Left forelimb (tissue), 1 donor: ENCODE measurements around the gene DZIP1.
A peak's percentile ranks its signal among the peaks of the same experiment; 100 is the strongest.

ENCODE experiments used
- DNase-seq: peaks from one replicate; pipeline ENCODE4 v3.0.0-alpha.2; 2018; ENCODE audit warnings: low spot score

DZIP1 gene

DNA sequence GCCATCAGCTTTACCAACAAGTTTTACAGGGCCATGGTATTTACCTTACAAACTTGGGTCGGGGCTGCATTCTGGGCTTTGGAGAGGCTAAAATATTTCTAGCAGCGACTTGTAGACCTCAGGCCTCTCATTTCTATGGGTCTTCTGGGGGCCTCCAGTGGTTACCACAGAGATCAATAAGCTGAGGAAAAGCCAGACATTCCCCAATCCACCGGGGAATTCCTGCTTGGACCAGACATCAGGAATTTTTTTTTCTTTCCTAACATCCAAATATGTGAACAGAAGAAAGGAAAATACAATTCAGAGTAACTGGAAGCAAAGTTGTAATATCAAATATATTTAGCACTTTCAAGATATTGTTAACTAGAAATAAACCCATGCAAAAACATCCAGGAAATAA, 1.5 kb downstream of the DZIP1 start:
- DNase-seq: no peak

DNA sequence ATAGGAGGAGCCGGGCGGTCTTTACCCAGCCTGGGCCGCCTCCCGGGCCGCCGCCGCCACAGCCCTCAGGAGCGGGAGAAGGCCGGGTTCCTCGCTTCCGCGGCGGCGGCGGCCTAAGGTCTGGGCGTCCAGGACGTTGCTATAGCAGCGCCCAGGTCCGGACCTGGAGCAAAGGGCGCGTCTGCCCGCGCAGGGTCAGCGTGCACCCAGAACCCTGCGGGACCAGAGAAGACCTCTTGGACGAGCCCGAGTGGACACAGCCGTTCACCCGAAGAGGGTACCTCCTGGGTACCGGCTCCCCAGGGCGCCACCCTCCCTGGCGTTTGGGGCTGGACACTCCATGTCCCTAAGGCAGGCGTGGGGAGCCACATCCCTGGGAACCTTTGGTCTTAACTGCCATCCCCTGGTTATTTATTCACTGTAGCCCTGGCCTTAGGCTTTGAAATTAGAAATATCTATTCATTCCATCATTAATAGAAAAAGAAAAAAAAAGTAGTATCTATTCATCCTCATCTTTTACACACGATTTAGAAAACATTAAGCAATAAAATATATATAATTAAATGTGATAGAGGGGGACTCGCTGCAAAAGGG, 2.4 kb downstream of the DZIP1 start:
- DNase-seq: peak; percentile 71

DNA sequence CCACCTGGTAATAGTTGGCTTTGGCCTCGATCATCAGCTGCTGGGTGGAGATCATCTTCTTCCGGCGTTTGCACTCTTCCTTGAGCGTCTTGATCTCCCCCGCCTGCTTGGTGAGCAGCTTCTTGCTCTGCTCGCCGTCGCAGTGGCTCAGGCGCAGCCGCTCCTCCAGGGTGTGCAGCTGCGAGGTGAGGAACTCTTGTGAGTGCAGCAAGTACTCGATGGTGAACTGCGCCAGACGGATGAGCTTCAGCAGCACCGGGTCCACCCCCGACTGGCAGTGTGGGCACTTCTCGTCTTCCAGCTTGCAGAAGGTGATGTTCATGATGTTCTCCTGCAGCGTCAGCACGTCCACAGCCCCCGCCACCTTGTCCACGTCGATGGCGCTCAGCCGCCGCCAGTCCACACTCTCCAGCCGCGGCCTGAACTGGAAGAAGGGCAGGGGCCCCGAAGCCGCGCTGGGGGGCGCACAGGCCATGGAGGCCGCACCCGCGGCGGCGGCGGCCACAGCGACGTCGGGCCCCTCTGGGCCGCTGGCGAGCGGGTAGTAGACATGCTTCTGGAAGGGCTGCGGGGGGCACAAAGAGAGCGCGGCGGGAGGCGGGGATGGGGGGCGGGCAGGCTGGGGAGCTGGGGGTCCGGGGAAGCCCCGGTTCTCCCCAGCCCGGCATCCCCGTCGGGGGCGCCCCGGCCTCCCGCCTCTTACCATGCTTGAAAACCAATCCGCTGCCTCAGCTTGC, 3.0 kb downstream of the DZIP1 start:
- peak; percentile 66 for DNase-seq

DNA sequence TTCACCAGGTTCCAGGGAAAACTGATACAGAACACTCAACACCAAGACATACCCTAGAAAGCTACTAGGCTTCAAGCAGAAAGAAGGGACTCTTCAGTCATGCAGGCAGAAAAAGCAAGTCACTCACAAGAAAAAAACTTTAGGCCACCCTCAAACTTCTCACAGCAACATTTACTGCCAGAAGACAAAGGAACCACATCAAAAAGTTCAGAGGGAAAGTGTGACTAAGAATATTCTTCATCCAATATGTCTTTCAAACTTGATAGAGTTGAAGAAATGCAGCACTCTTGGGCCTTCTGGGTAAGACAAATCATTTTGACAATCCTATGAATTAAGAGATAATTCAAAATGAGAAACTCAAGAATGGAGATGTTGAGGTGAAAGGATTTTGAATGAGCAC, 7.7 kb downstream of the DZIP1 start:
- DNase-seq: no peak

DNA sequence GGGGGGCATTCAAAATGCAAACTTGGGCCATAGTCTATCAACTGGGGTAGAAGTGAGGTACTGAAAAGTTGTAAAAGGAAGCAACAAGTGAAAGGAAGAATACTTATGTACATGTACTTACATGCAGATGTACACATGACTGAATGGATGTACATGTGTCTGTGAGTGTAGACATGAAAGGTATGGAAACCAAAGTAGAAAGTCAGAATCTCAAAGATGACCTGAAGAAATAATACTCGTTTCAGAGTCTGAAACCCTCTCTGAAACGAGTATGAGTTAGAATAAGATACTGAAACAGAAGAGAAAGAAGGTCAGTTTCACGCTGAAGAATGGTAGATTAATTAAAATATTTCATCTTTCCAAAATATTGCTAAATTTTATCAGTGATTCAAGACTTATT, 13.9 kb downstream of the DZIP1 start:
- DNase-seq: no peak

DNA sequence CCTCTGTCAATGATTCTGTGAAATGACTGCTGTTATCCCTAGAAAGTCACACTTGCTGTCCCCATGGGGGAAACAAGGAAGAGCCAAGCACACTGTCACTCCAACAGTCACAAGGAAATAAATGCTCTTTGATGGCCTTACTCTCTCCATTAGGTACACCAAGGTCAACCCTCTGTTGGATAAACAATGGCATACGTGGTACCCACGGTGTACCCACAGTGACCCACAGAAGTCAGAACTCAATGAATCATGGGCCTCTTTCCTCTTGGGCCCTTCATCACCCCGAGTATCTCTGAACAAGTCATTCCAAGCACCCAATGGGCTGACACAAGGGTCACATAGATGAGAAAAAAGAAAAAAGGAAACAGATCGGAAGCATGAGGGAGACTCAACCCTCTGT, 15.4 kb downstream of the DZIP1 start:
- DNase-seq: no peak

DNA sequence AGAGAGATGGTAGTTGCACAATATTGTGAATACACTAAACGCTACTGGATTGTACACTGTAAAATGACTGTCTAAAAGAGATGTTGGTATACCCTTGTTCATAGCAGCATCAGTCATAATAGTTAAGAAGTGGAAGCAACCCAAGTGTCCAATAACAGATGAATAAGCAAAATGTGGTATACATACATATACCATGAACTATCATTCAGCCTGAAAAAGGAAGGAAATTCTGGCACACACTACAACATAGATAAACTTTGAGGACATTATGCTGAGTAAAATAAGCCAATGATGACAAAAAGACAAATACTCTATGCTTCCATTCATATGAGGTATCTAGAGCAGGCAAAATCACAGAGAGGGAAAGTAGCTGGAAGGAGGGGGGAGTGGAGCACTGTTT, 16.0 kb downstream of the DZIP1 start:
- DNase-seq: no peak

DNA sequence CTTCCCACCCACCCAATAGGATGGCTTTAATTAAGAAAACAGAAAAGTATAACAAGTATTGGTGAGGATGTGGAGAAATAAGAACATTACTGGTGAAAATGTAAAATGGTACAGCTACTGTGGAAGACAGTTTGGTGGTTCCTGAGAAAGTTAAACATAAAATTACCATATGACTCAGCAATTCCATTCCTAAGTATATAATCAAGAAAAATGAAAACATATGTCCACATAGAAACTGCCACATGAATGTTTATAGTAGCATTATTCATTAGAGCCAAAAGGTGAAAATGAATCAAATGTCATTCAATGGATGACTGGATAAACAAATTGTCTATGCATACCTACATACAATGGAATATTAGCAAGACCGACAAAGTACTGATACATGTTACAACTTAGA, 16.9 kb downstream of the DZIP1 start:
- no peak for DNase-seq

DNA sequence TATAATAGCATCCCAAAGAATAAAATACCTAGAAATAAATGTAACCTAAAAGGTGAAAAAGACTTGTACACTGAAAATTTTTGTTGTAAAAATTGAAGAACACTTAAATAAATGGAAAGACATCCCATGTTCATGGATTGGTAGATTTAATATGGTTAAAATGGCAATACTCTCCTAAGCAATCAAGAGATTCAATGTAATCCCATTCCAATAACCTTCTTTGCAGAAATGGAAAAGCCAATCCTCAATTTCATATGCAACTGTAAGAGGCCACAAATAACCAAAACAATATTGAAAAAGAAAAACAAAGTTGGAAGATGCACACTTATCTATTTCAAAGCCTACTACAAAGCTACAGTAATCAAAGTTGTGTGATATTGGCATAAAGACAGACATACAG, 17.7 kb downstream of the DZIP1 start:
- no peak for DNase-seq

DNA sequence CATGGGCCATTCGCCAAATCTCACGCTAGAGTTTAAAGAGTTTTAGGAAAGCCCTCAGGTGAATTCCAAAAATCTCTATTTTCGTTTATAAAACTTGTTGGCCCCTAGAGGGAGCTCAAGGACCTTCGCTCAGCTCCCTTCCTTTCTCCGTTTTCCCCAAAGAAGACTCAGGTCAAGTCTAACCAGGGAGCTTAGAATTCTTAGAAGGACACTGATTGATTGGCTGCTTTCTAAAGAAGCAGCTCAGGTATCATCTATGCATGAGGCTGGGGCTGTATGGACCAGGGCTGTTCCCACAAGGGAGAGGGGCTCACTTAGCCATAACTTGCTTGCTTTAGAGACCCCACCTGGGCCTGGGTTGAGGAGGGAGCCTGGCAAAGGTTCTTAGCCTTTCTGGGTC, 20.5 kb downstream of the DZIP1 start:
- DNase-seq: no peak

DNA sequence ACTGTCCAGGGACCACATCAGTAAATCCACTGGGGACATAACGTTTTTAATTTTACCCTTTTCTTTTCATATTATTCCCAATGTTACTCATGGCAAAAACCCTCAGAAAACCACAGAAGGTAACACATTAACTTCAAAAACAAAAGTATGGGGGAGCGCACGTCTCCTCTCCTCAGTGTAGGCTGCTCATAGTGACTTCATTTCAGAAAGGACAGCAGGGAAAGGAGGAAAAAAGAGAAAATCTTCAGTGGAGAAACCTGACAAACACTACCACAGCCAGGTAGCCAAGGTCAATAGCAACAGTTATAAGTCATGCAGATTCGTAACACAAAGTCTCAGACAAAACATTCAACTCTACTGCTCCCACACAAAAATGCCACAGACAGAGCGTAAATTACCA, 21.4 kb downstream of the DZIP1 start:
- DNase-seq: no peak

DNA sequence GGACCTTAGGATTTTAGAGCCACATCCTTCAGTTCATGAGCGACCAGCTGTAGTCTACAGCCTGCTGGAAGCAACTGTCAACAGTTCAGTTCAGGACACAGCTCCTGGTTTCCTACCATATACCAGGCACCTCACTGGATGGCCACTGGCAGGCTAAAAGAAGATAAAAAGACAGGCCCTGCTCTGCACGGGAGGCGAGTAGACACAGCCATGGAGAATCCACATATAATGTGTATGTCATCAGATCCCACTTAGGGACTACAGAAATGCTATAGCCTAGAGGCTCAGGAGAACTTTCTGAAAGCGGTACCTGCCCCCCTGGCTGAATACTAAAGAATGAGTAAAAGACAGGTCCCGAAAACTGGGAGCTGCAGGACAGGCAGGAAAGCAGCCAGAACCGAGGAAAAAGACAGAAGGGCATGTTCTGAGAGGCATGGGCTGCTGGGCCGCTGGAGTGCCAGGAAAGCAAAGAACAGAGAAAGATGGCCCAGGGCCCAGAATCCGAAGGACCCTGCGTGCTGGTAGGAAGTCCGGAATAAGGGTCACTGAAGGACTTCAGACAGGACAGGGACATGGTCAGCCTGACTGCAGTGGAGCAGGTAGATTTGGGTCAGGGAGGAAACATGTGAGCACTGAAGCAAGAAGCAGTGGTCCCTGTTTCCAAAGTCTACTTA, 23.5 kb downstream of the DZIP1 start:
- DNase-seq: no peak

DNA sequence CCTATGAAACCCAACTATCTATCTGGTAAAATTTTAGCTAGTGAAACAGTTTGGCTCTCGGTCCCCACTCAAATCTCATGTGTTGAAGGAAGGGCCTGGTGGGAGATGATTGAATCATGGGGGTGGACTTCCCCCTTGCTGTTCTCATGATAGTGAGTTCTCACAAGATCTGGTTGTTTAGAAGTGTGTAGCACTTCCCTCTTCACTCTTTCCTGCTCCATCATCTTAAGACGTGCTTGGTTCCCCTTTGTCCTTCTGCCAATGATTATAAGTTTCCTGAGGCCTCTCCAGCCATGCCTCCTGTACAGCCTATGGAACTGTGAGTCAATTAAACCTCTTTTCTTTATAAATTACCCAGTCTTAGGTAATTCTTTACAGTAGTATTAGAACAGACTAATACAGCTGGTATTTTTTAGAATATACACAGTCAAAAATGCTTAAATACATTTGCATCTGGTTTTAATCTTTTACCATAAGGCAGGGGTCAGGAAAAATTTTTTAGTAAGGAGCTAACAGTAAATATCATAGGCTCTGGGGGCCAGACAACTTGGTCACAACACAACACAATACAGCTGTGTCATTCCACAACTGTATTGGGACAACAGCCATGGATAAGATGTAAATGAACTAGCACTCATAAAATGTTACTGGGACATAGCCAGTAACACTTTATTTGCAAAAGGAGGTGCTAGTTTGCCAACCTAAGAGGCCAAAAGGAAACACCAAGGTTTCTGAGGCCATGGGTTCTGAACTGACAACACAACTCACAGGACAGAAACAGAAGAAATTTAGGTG, 24.3 kb downstream of the DZIP1 start:
- DNase-seq: no peak

DNA sequence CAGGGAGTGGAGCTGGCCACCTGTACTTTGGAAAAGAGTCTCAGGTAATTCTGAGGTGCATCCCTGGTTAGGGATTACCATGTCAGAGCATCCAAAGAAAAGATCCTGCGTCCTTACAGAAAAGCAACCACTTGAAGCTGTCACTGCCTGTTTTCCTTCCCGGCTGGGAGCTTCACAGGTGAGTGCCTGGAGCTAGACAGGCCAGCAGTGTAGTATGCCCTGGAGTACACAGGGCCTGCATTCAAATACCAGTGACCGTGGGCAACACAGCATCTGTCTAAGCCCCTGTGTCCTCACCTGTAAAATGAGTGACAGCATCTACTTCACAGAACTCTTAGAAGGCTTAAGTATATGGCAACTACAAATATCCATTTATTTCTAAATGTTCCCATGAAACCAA, 29.0 kb downstream of the DZIP1 start:
- DNase-seq: no peak

DNA sequence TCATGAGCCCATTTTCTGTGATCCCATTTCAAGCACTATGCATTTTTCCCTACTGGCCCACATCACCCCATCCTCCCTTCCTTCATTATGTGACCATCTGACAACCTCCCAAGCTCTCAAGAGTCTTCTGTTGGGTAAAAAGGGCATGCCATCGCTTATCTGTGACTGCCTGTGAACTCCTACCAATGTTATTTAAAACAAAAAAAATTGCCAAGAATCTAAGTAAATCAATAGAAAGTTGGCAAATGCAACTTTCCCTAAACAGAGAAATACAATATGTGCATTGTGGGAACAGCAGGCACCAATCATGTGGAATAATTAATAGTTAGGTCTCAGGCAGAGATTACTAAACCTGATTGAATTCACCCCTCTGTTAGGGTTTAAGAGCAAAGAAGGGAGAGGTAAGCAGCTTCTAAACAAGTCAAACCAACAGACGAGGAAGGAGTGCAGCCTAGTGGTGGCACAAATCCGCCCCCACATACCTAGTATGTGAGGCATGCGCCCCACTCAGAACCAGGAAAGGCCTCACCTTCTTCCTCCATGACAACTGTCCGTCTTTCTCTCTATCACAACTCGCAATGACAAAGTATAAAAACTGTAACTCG, 29.8 kb downstream of the DZIP1 start:
- DNase-seq: no peak

DNA sequence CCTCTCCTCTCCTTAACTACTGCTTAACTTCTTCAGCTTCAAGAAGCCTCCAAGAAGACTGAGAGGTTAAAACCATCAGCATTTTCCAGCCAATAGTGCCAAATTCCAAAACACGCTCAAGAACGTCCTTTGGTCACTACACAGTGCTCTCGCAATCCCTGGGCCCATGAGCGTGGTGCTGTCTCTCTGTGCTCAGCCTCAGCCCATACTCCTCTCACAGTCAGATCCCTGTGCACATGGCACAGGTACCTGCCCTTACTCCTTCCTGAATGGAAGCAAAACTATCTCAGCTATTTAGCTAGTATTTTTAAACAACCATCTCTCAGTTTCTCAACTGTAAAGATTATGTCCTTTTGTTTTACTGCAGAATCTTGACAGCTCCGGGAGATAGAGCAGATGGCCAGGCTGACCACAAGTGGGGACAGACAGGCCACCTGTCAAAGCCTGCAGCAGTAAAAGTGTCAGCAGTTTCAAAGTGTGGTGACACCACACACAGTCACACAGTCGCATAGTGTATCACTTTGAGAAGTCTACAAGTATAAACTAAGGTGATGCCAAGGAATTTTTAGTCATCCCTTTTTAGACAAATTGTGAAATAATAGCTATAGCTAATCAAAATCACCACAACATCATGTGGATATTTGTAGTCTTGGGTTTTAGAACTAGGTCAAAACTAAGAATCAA, 35.7 kb downstream of the DZIP1 start:
- DNase-seq: no peak

DNA sequence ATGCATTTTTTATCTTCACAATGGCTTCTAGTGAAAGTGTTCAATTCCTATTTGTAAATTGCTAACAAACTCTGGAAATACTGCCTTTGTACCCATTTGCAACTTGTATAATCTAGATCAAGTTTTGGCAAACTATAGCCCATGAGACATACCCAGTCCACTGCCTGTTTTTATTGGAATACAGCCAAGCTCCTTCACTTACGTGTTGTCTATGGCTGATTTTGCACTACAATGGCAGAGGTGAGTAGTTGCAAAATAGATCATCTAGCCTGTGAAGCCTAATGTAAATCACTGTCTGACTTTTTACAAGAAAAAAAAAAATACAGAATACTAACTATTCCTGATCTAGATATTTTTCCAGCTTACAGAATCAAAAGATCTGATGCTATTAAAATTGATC, 37.1 kb downstream of the DZIP1 start:
- DNase-seq: no peak

DNA sequence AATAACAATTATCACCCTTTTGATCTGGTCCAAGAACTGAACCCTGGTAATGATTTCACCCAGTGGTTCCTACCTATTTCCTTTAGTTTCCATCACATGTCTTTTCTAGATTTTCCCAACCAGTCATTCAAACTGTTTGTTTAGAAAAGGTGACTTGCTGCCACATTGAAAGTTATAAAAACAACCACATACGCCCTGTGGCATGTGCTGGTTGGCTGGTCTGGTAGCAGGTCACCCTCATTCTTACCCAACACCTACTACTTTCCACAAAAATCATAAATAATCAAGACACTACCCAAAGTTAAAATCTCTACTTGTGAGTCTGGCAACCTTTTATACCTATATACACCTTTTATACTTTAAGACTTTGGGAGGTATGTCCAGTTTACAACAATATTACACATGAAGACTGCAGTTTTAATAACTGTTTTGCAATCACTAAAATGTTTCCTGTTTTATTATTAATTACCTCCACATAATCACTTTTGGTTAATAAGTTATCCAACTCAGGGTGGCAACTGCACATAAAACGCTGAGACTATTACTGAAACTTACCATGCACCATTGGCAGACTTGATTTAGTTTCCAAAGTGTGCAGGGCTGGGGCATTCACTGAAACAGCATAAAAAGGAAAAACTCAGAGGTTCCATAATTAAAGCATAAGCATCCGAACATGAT, 38.9 kb downstream of the DZIP1 start:
- no peak for DNase-seq

DNA sequence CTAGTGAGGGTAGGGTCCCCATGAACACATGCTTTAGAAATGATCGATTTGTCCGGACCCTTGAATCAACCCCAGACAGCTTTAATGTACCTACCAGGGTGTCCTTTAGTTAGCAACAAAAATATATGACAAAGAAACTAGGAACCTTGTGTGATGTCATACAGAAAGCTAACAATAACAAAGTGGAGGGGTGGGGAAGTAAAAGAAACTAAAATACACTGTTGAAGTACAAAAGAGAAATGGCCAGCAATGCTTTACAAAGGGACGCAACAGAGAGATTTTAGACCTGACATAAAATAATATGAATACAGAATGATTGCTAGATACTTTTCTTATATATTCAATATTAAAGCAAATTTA, 40.0 kb downstream of the DZIP1 start:
- DNase-seq: no peak

DNA sequence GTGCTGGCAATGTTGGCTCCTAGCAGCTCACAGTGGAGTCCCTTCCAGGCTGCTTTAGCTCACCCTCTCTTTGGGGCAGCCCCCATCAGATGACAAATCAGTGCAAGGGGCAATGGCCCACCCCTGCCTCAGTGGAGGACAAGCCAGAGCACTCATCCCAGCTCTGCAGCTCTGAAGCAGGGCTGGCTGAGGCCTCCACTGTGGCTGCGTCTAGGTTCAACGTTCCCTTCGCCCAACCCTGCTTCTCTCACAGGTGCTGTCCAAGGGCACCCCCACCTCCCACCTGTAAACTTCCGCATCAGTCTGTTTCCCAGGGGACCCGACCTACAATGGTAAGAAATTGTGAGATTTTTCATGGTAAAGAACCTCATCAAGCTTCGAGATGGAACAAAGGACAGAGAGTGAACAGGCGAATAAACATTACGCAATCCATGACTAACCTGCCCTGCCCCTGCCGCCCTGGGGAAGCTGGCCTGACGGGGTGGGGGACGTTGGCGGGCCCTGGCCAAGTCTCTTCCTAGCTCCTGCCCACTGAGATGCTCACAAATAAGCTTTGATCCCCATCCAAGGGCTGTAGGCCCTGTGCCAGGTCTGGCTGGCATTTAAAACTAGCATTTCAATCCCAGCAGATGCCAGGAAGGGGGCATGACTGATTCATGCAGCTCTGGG, 40.5 kb downstream of the DZIP1 start:
- no peak for DNase-seq

DNA sequence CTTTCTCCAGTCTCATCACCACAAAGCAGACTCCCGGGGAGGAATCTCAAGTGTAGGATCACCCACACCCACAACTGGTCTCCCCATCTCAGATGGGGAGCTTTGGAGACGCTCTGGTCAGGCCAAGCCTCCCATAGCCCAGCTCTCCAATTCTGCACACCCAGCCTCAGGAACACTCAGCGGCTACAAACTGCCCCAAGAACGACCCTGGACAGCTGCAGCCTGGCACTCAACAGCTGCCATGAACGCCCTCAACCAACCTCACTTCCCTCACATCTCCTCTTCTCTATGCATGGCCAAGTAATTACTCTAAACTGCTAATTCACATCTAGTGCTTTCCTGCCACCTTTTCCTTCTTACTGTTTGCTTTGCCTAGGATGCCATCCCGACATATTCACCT, 42.6 kb downstream of the DZIP1 start:
- no peak for DNase-seq
